ENCODE measurements around the gene SPEG. TPM values are rescaled to one million over a fixed set of nuclear protein-coding genes. Genes with fewer than 3 reads are reported as not detected.

Gene SPEG
- total RNA-seq, 2 experiments from 2014 or later: 15.3 to 17.7 TPM

DNA sequence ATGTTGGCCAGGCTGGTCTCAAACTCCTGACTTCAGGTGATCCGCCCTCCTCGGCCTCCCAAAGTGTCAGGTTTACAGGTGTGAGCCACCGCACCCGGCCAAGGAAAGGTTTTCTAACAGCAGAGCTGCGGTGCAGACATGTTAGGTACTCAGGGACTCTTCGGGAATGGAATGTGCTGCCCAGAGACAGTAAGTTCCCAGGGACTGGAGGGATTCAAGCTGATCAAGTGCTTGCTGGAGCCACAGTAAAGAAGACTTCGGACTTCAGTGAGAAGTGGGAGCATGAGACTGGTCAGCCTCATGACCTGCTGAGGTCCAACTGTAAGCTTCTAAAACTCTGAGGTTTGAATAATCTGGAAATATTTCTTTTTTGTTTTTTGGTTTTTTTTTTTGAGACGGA is 24.3 kb upstream of the SPEG start:
- ChIA-PET POLR2A (no interaction called here), CTCF (no interaction called here)
- ATAC-seq (ENCODE audit: poor library complexity) (no peak), DNase-seq (no peak)
- Histone ChIP-seq H3K27ac (ENCODE audit: low read depth in 1 of 2, low read length in 2 of 2) (no peak overlapping the region), H3K27me3 (ENCODE audit: control insufficient read depth in 1 of 2, insufficient read depth in 2 of 2, low read length in 2 of 2) (peaks cover 9 to 16% of the 10 kb centered on the region in 2 experiments), H3K4me1 (ENCODE audit: insufficient read depth, low read length) (no peaks in the 10 kb centered on the region), H3K9me3 (ENCODE audit: control insufficient read depth in 1 of 2, insufficient read depth in 1 of 2, low read length in 2 of 2) (peaks cover 6 to 7% of the 10 kb centered on the region in 2 experiments), H3K4me3 (ENCODE audit: low read length) (no peak overlapping the region), H3K36me3 (ENCODE audit: insufficient read depth, low read length) (no peaks in the 10 kb centered on the region)
- Mint-ChIP-seq H3K9me3 (no peaks in the 10 kb centered on the region), H3K36me3 (ENCODE audit: low read depth) (no peaks in the 10 kb centered on the region), H3K27ac (no peak overlapping the region), H3K4me3 (no peak overlapping the region), H3K27me3 (peaks cover 49% of the 10 kb centered on the region), H3K4me1 (ENCODE audit: low read depth) (no peaks in the 10 kb centered on the region)
- TF ChIP-seq, protein P1, sequence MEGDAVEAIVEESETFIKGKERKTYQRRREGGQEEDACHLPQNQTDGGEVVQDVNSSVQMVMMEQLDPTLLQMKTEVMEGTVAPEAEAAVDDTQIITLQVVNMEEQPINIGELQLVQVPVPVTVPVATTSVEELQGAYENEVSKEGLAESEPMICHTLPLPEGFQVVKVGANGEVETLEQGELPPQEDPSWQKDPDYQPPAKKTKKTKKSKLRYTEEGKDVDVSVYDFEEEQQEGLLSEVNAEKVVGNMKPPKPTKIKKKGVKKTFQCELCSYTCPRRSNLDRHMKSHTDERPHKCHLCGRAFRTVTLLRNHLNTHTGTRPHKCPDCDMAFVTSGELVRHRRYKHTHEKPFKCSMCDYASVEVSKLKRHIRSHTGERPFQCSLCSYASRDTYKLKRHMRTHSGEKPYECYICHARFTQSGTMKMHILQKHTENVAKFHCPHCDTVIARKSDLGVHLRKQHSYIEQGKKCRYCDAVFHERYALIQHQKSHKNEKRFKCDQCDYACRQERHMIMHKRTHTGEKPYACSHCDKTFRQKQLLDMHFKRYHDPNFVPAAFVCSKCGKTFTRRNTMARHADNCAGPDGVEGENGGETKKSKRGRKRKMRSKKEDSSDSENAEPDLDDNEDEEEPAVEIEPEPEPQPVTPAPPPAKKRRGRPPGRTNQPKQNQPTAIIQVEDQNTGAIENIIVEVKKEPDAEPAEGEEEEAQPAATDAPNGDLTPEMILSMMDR (IDR thresholded peaks at IDR 0.05): no peak
- intact Hi-C loops (cut with DNase I, micrococcal nuclease): no loop called here

DNA sequence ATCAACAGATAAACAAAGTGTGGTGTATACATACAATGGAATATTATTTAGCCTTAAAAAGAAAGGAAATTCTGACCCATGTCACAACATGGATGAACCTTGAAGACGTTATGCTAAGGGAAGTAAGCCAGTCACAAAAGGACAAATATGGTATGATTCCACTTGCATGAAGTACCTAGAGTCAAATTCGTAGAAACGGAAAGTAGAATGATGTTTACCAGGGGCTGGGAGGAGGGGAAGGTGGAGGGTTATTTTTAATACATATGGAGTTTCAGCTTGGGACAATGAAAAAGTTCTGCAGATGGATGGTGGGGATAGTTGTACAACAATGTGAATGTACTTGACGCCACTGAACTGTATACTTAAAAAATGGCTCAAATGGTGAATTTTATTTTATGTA is 19.8 kb upstream of the SPEG start:
- Mint-ChIP-seq H3K4me3 (no peak overlapping the region), H3K4me1 (ENCODE audit: low read depth) (no peaks in the 10 kb centered on the region), H3K9me3 (no peaks in the 10 kb centered on the region), H3K27me3 (peaks cover 58% of the 10 kb centered on the region), H3K36me3 (ENCODE audit: low read depth) (no peaks in the 10 kb centered on the region), H3K27ac (no peak overlapping the region)
- DNase-seq (no peak), ATAC-seq (ENCODE audit: poor library complexity) (no peak)
- POLR2A ChIA-PET: no interaction called here
- Histone ChIP-seq H3K9me3 (ENCODE audit: control insufficient read depth in 1 of 2, insufficient read depth in 1 of 2, low read length in 2 of 2) (peaks cover 6 to 12% of the 10 kb centered on the region in 2 experiments), H3K4me3 (ENCODE audit: low read length) (no peak overlapping the region), H3K36me3 (ENCODE audit: insufficient read depth, low read length) (no peaks in the 10 kb centered on the region), H3K27me3 (ENCODE audit: control insufficient read depth in 1 of 2, insufficient read depth in 2 of 2, low read length in 2 of 2) (peaks cover 23 to 58% of the 10 kb centered on the region in 2 experiments), H3K4me1 (ENCODE audit: insufficient read depth, low read length) (peaks cover 7% of the 10 kb centered on the region), H3K27ac (ENCODE audit: low read depth in 1 of 2, low read length in 2 of 2) (no peak overlapping the region)
- CTCF ChIA-PET: no interaction called here
- TF ChIP-seq, protein P1 (IDR thresholded peaks at IDR 0.05): no peak
- intact Hi-C loops (cut with DNase I, micrococcal nuclease): no loop called here

DNA sequence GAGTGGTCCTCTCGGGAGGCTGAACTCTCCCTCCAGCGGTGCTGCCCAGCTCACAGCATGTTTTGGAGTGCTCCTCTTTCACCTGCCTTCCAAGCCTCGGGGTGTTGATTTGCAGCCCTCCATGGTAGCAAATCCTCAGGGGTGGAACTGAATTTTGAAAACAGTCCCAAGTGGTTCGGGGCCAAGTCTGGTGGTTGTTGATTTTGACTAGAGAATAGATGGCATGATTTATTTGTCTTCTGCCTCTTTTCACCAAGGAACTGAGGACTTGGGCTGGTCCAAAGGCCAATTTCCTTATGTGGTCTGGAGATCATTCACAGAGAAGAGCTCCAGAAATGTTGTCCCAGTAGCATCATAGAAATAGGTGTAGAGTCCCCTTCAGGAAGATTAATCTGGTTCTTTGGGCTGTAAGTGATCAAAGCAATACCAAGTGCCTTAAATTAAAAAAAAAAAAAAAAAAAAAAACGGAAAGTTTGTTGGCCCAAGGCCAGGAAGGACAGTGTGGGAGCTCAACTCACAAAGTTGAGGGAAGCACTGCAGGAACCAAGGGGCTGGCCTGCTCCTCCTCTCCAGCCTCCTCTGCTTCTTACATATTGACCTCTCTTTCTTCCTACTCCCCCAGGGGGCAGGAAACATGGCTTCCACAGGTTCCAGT is 18.9 kb upstream of the SPEG start:
- Mint-ChIP-seq H3K9me3 (no peaks in the 10 kb centered on the region), H3K4me1 (ENCODE audit: low read depth) (no peaks in the 10 kb centered on the region), H3K4me3 (no peak overlapping the region), H3K27me3 (peaks cover 66% of the 10 kb centered on the region), H3K36me3 (ENCODE audit: low read depth) (no peaks in the 10 kb centered on the region), H3K27ac (no peak overlapping the region)
- ChIA-PET POLR2A (no interaction called here), CTCF (no interaction called here)
- intact Hi-C loops (cut with DNase I, micrococcal nuclease): no loop called here
- peaks cover 6 to 12% of the 10 kb centered on the region in 2 experiments for H3K9me3 ChIP-seq (ENCODE audit: control insufficient read depth in 1 of 2, insufficient read depth in 1 of 2, low read length in 2 of 2)
- DNase-seq (no peak), ATAC-seq (ENCODE audit: poor library complexity) (no peak)
- H3K4me1 ChIP-seq (ENCODE audit: insufficient read depth, low read length): peaks cover 7% of the 10 kb centered on the region
- TF ChIP-seq, protein P1 (IDR thresholded peaks at IDR 0.05): no peak
- H3K27ac ChIP-seq (ENCODE audit: low read depth in 1 of 2, low read length in 2 of 2): no peak overlapping the region
- peaks cover 28 to 67% of the 10 kb centered on the region in 2 experiments for H3K27me3 ChIP-seq (ENCODE audit: control insufficient read depth in 1 of 2, insufficient read depth in 2 of 2, low read length in 2 of 2)
- no peaks in the 10 kb centered on the region for H3K36me3 ChIP-seq (ENCODE audit: insufficient read depth, low read length)
- H3K4me3 ChIP-seq (ENCODE audit: low read length): no peak overlapping the region
